OCI-LY3 (cell line): Measurements from ENCODE around the gene GFAP.

ENCODE experiments used
- EZH2phosphoT487 ChIP-seq: fragments of 200-600 bp; shearing (Covaris generic); IDR thresholded peaks from 2 replicates; pipeline ENCODE4 v1.6.1; 2018; ENCODE audit warnings: antibody characterized with exemption, mixed run types, low read depth
- TF ChIP-seq, protein P1 (sequence below): fragments of 200-600, 300-600 bp; sonication (generic); IDR thresholded peaks from 2 replicates; pipeline ENCODE4 v1.5.1; 2014; ENCODE audit warnings: antibody characterized with exemption, low read length, low read depth

DNA sequence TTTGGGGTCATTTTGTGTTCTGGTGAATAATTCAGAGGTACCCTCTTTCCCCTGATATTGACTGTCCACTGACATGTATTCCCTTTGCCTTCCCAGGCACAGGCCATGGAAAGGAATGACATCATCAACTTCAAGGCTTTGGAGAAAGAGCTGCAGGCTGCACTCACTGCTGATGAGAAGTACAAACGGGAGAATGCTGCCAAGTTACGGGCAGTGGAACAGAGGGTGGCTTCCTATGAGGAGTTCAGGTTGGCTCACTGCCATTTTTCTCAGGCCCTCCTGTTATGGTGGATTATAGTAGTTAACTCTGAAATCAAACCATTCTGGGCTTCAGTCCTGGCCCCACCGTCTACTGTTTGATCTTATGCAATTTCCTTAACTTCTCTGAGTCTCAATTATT, 14.4 kb downstream of the GFAP start:
- TF ChIP-seq, protein P1, sequence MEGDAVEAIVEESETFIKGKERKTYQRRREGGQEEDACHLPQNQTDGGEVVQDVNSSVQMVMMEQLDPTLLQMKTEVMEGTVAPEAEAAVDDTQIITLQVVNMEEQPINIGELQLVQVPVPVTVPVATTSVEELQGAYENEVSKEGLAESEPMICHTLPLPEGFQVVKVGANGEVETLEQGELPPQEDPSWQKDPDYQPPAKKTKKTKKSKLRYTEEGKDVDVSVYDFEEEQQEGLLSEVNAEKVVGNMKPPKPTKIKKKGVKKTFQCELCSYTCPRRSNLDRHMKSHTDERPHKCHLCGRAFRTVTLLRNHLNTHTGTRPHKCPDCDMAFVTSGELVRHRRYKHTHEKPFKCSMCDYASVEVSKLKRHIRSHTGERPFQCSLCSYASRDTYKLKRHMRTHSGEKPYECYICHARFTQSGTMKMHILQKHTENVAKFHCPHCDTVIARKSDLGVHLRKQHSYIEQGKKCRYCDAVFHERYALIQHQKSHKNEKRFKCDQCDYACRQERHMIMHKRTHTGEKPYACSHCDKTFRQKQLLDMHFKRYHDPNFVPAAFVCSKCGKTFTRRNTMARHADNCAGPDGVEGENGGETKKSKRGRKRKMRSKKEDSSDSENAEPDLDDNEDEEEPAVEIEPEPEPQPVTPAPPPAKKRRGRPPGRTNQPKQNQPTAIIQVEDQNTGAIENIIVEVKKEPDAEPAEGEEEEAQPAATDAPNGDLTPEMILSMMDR = no peak
- TF ChIP-seq EZH2phosphoT487 = no peak
